ENCODE results near the gene C19orf12.
"Not testable (repeated sequence)": the region's sequence is repeated elsewhere in the genome, so short reads cannot be mapped to it uniquely, and the experiment has no call there.

Gene C19orf12

GRCh38 chr19:29724746-29725145 is 9.7 kb upstream of the C19orf12 start:
- no peak for DNase-seq

GRCh38 chr19:29724102-29724641 is 9.1 kb upstream of the C19orf12 start:
- DNase-seq, result no peak

- no peak for DNase-seq
These were observed 2.0 kb upstream of the C19orf12 start for GRCh38 chr19:29717051-29717450.

- peak; percentile 8 for DNase-seq
These were observed 880 bp upstream of the C19orf12 start for GRCh38 chr19:29715701-29716581.

GRCh38 chr19:29714371-29714952 is 599 bp downstream of the C19orf12 start:
- DNase-seq, result peak; percentile 77

- peak; percentile 31 for DNase-seq
These were observed 2.1 kb downstream of the C19orf12 start for GRCh38 chr19:29712744-29713516.

GRCh38 chr19:29711584-29712132 is 3.4 kb downstream of the C19orf12 start:
- peak; percentile 22 for DNase-seq

GRCh38 chr19:29709440-29709798 is 5.6 kb downstream of the C19orf12 start:
- DNase-seq, result not testable (repeated sequence)

- DNase-seq, result no peak
These were observed 6.3 kb downstream of the C19orf12 start for GRCh38 chr19:29708554-29709439.

- DNase-seq, result no peak
These were observed 8.4 kb downstream of the C19orf12 start for GRCh38 chr19:29706635-29707034.

GRCh38 chr19:29705706-29706105 is 9.4 kb downstream of the C19orf12 start:
- DNase-seq, result no peak

GRCh38 chr19:29704562-29705558 is 10.2 kb downstream of the C19orf12 start:
- peak; percentile 38 for DNase-seq

GRCh38 chr19:29702963-29703320 is 12.1 kb downstream of the C19orf12 start:
- DNase-seq, result no peak

- DNase-seq, result no peak
These were observed 12.7 kb downstream of the C19orf12 start for GRCh38 chr19:29702161-29702962.

- no peak for DNase-seq
These were observed 14.6 kb downstream of the C19orf12 start for GRCh38 chr19:29700498-29700897.

GRCh38 chr19:29699861-29700260 is 15.2 kb downstream of the C19orf12 start:
- DNase-seq, result no peak

GRCh38 chr19:29697523-29698261 is 17.4 kb downstream of the C19orf12 start:
- DNase-seq, result no peak

GRCh38 chr19:29696565-29696846 is 18.6 kb downstream of the C19orf12 start:
- no peak for DNase-seq

Measured in CD4-positive, alpha-beta T cell treated with Interleukin-17A for 1 hour (primary cell).